HEK293T (cell line): ENCODE results near the gene ATP5F1A.
"Not testable (repeated sequence)": the region's sequence is repeated elsewhere in the genome, so short reads cannot be mapped to it uniquely, and the experiment has no call there.

Experiments used
- CTCF ChIA-PET: fragments of 350-600 bp; formaldehyde crosslinking; extraction: SDS; loops from one replicate; lab custom pipeline; 2021; ENCODE audit warnings: antibody characterized with exemption, inconsistent platforms; lab: Yijun Ruan, JAX
- POLR2A ChIA-PET: fragments of 350-600 bp; formaldehyde crosslinking; extraction: SDS; loops from one replicate; lab custom pipeline; 2020; ENCODE audit warnings: antibody characterized with exemption, inconsistent platforms; lab: Yijun Ruan, JAX
- DNase-seq: peaks from one replicate; pipeline ENCODE4 v3.0.0; 2012; ENCODE audit warnings: mixed read lengths; ENCODE audit errors: extremely low spot score
- ARNT ChIP-seq: fragments of 450-650 bp; IDR thresholded peaks from 2 replicates; pipeline ENCODE4 v1.6.1; 2017; ENCODE audit warnings: mild to moderate bottlenecking
- BHLHE40 ChIP-seq: fragments of 450-650 bp; IDR thresholded peaks from 2 replicates; pipeline ENCODE4 v1.6.1; 2016; ENCODE audit warnings: mild to moderate bottlenecking, moderate library complexity, borderline replicate concordance
- CTBP1 ChIP-seq: fragments of 450-650 bp; IDR thresholded peaks from 2 replicates; pipeline ENCODE4 v1.6.1; 2016; ENCODE audit warnings: borderline replicate concordance
- ELF4 ChIP-seq: fragments of 450-650 bp; IDR thresholded peaks from 2 replicates; pipeline ENCODE4 v1.6.1; 2017; ENCODE audit warnings: antibody characterized with exemption
- FOXA1 ChIP-seq: fragments of 450-650 bp; IDR thresholded peaks from 2 replicates; pipeline ENCODE4 v1.6.1; 2016; ENCODE audit warnings: mild to moderate bottlenecking
- FOXK2 ChIP-seq: fragments of 450-650 bp; IDR thresholded peaks from 2 replicates; pipeline ENCODE4 v1.6.1; 2016; ENCODE audit warnings: mild to moderate bottlenecking
- FOXM1 ChIP-seq: fragments of 450-650 bp; IDR thresholded peaks from 2 replicates; pipeline ENCODE4 v1.6.1; 2017; ENCODE audit warnings: mild to moderate bottlenecking, borderline replicate concordance
- HDGF ChIP-seq: fragments of 450-650 bp; IDR thresholded peaks from 2 replicates; pipeline ENCODE4 v1.6.1; 2017; ENCODE audit warnings: antibody characterized with exemption, borderline replicate concordance
- L3MBTL2 ChIP-seq: fragments of 450-650 bp; conservative IDR thresholded peaks from 2 replicates; pipeline ENCODE4 v1.6.1; 2016; ENCODE audit warnings: mild to moderate bottlenecking
- LEF1 ChIP-seq: fragments of 450-650 bp; IDR thresholded peaks from 2 replicates; pipeline ENCODE4 v1.6.1; 2017; ENCODE audit warnings: mild to moderate bottlenecking, borderline replicate concordance
- NFRKB ChIP-seq: fragments of 450-650 bp; IDR thresholded peaks from 2 replicates; pipeline ENCODE4 v1.6.1; 2016; ENCODE audit warnings: mild to moderate bottlenecking, moderate library complexity
- PKNOX1 ChIP-seq: fragments of 450-650 bp; IDR thresholded peaks from 2 replicates; pipeline ENCODE4 v1.6.1; 2016
- SP1 ChIP-seq: fragments of 450-650 bp; IDR thresholded peaks from 2 replicates; pipeline ENCODE4 v1.6.1; 2017
- SUZ12 ChIP-seq: fragments of 450-650 bp; IDR thresholded peaks from 2 replicates; pipeline ENCODE4 v1.6.1; 2016; ENCODE audit warnings: mild to moderate bottlenecking
- TARDBP ChIP-seq: fragments of 450-650 bp; IDR thresholded peaks from 2 replicates; pipeline ENCODE4 v1.6.1; 2016
- ZNF384 ChIP-seq: fragments of 450-650 bp; IDR thresholded peaks from 2 replicates; pipeline ENCODE4 v1.6.1; 2016

Gene ATP5F1A

GRCh38 chr18:46097801-46098615, at the start of gene ATP5F1A:
Gene ATP5F1A, minus strand, starts transcription at chr18:46098296. Its CDS starts 65 bp downstream, at chr18:46098231.
- peak; percentile 73 for DNase-seq
- ChIA-PET CTCF (interaction anchor here (0.7 kb wide), 1 partner anchor 14 kb away, joined by 3 read pairs; no protein-coding TSS in a partner anchor), POLR2A (interaction anchor here (0.7 to 2.1 kb wide), 5 partner anchors 10 to 37 kb away, joined by 3 to 7 read pairs (median 4); no protein-coding TSS in a partner anchor)
- TF ChIP-seq NFRKB (0 out of 2 replicates have a peak, but pooled peaks have one; percentile 21), LEF1 (no peak), FOXK2 (no peak), L3MBTL2 (peak; percentile 75)

- DNase-seq = no peak
- CTCF ChIA-PET = no interaction called here
- POLR2A ChIA-PET = no interaction called here
Measured at GRCh38 chr18:46141199-46141598, 43.1 kb upstream of the ATP5F1A start.

DNA sequence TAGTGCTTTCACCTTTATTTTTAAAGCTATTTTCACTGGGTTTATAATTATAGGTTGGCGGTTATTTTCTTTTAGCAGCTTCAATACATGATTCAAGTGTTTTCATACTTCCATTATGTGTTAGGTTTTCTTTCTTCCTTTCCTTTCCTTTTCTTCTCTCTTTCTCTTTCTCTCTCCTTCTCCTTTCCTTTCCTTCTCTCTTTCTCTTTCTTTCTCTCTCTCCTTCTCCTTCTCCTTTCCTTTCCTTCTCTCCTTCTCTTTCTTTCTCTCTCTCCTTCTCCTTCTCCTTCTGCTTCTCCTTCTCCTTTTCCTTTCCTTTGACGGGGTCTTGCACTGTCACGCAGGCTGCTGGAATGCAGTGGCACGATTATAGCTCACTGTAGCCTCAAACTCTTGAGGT, 42.1 kb upstream of the ATP5F1A start:
- ChIA-PET CTCF (no interaction called here), POLR2A (no interaction called here)
- TF ChIP-seq TARDBP = no peak
- no peak for TF ChIP-seq LEF1
- no peak for DNase-seq

More at GRCh38 chr18:46141199-46141598, 43.1 kb upstream of the ATP5F1A start:
- no peak for TF ChIP-seq BHLHE40
- no peak for TF ChIP-seq PKNOX1
- no peak for TF ChIP-seq FOXA1

DNA sequence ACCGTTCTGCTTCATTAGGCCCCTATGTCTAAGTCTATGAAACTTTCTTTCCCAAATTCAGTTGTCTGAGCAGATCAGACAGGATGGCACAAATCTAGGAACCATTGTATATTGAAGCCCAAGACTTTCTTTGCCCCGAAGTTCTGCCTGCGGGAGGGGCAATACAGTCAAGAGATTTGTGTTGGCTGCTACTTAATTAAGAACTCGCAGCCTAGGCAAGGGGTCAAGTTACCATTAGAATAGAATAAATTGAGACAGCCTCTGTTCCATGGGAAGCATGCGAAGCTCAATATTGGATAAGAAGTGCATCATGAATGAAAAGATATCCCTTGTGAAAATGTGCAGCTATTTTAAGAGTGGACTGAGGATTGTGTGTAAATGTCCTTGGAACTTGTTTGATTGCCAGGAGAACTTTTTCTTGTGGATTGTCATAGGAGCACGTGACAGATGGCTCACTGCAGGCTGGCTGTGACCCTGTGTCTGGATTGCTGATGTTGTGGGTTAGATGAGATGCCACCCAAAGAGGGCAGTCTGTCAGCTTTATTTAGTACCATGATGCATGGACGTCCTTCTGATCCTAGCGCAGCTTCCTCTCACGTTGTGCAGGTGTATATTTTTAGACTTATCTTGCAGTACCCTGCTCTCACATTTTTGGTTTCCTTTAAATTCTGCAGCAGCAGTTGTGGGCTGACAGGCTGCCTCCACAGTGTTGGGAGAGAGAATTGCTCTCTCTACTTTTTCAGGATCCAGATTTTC, 37.0 kb upstream of the ATP5F1A start:
- TF ChIP-seq SP1 (no peak), CTBP1 (no peak), FOXA1 (no peak), HDGF (no peak), ELF4 (no peak), NFRKB (no peak), PKNOX1 (no peak), LEF1 (no peak), FOXM1 (no peak)
- POLR2A ChIA-PET = interaction anchor here (0.6 kb wide), 1 partner anchor 37 kb away, joined by 4 read pairs; no protein-coding TSS in a partner anchor
- no peak for DNase-seq
- CTCF ChIA-PET = no interaction called here

- CTCF ChIA-PET = no interaction called here
- TF ChIP-seq FOXK2 = no peak
- no peak for TF ChIP-seq NFRKB
- no peak for TF ChIP-seq FOXA1
- no peak for TF ChIP-seq LEF1
- TF ChIP-seq ELF4 = no peak
- no peak for TF ChIP-seq CTBP1
- TF ChIP-seq PKNOX1 = no peak
- TF ChIP-seq L3MBTL2 = no peak
- no peak for TF ChIP-seq FOXM1
- no peak for TF ChIP-seq HDGF
- no peak for TF ChIP-seq SP1
- TF ChIP-seq BHLHE40 = no peak
- POLR2A ChIA-PET = no interaction called here
- no peak for DNase-seq
Measured at GRCh38 chr18:46133534-46133933, 35.4 kb upstream of the ATP5F1A start.

DNA sequence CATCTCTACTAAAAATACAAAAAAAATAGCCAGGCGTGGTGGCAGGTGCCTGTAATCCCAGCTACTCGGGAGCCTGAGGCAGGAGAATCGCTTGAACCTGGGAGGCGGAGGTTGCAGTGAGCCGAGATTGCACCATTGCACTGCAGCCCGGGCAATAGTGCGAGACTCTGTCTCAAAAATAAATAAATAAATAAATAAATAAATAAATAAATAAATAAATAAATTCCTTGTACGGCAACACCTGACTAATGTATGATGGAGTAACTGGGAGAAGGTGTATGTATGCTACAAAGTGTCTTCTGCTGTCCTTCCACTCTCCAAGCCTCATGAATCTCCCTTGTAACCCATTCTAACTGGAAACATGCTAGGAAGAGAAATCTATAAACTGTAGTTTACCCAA, 32.5 kb upstream of the ATP5F1A start:
- DNase-seq, CTCF ChIA-PET, POLR2A ChIA-PET: not testable (repeated sequence)

- no peak for DNase-seq
- POLR2A ChIA-PET = no interaction called here
- TF ChIP-seq FOXA1 = no peak
- no peak for TF ChIP-seq BHLHE40
- TF ChIP-seq TARDBP = no peak
- TF ChIP-seq FOXM1 = no peak
- no peak for TF ChIP-seq HDGF
- no peak for TF ChIP-seq PKNOX1
- TF ChIP-seq NFRKB = no peak
- TF ChIP-seq L3MBTL2 = no peak
- TF ChIP-seq SUZ12 = no peak
- TF ChIP-seq ZNF384 = no peak
- no peak for TF ChIP-seq ARNT
- TF ChIP-seq CTBP1 = no peak
- no peak for TF ChIP-seq ELF4
- no peak for TF ChIP-seq SP1
- TF ChIP-seq LEF1 = no peak
- TF ChIP-seq FOXK2 = no peak
- CTCF ChIA-PET = no interaction called here
Measured at GRCh38 chr18:46130061-46130460, 32.0 kb upstream of the ATP5F1A start.

DNA sequence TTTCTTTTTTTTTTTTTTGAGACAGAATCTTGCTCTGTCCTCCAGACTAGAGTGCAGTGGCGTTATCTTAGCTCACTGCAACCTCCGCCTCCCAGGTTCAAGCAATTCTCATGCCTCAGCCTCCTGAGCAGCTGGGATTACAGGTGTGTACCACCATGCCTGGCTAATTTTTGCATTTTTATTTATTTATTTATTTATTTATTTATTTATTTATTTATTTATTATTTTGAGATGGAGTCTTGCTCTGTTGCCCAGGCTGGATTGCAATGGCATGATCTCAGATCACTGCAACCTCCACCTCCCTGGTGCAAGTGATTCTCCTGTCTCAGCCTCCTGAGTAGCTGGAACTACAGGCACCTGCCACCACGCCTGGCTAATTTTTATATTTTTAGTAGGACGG, 28.5 kb upstream of the ATP5F1A start:
- DNase-seq, POLR2A ChIA-PET: not testable (repeated sequence)
- CTCF ChIA-PET = interaction anchor here (0.6 kb wide), 1 partner anchor 18 kb away, joined by 3 read pairs; no protein-coding TSS in a partner anchor
